GM23338 (cell line): ENCODE data around the gene NPAS2. TPM values are rescaled to one million over a fixed set of nuclear protein-coding genes. Genes with fewer than 3 reads are reported as not detected.
A peak's percentile ranks its signal among the peaks of the same experiment; 100 is the strongest.

Experiments
- ATAC-seq: fragments of 200-7000 bp; cut with Tn5 transposase; 3 replicates; pipeline ENCODE4 v1.9.1; 2020
- DNase-seq: peaks from one replicate; pipeline ENCODE4 v3.0.0-alpha.2; 2015; ENCODE audit warnings: low spot score
- H2AFZ ChIP-seq: fragments of 200-600 bp; sonication (generic); 2 replicates; pipeline ENCODE4 v1.8.0; 2016; ENCODE audit warnings: antibody characterized with exemption, mild to moderate bottlenecking, moderate library complexity
- H3F3A ChIP-seq: fragments of 200-600 bp; sonication (generic); replicated peaks from 2 replicates; pipeline ENCODE4 v1.8.0; 2017; ENCODE audit warnings: antibody characterized with exemption, mixed run types, low read depth
- H3K27ac ChIP-seq: fragments of 200-600 bp; sonication (generic); 2 replicates; pipeline ENCODE4 v1.6.1; 2016; ENCODE audit warnings: low read depth
- H3K27me3 ChIP-seq: fragments of 200-600 bp; sonication (generic); 2 replicates; pipeline ENCODE4 v1.8.0; 2016; ENCODE audit warnings: mild to moderate bottlenecking, mixed run types, moderate library complexity; ENCODE audit not compliant: insufficient read depth
- H3K36me3 ChIP-seq: fragments of 200-600 bp; sonication (generic); 2 replicates; pipeline ENCODE4 v1.8.0; 2016; ENCODE audit warnings: mild to moderate bottlenecking; ENCODE audit not compliant: insufficient read depth
- H3K4me1 ChIP-seq: fragments of 200-600 bp; sonication (generic); 2 replicates; pipeline ENCODE4 v1.8.0; 2016; ENCODE audit warnings: mild to moderate bottlenecking, moderate library complexity; ENCODE audit not compliant: insufficient read depth
- H3K4me2 ChIP-seq: fragments of 200-600 bp; sonication (generic); 2 replicates; pipeline ENCODE4 v1.7.1; 2017; ENCODE audit warnings: mixed run types
- H3K4me3 ChIP-seq: fragments of 200-600 bp; sonication (generic); 2 replicates; pipeline ENCODE4 v1.6.1; 2016; ENCODE audit warnings: mixed run types
- H3K79me2 ChIP-seq: fragments of 200-600 bp; sonication (generic); replicated peaks from 2 replicates; pipeline ENCODE4 v1.8.0; 2017; ENCODE audit warnings: mild to moderate bottlenecking; ENCODE audit not compliant: insufficient read depth
- H3K9me2 ChIP-seq: fragments of 200-600 bp; sonication (generic); 2 replicates; pipeline ENCODE4 v1.8.0; 2017; ENCODE audit not compliant: insufficient read depth
- H4K20me1 ChIP-seq: fragments of 200-600 bp; sonication (generic); replicated peaks from 2 replicates; pipeline ENCODE4 v1.8.0; 2017; ENCODE audit warnings: mild to moderate bottlenecking; ENCODE audit not compliant: insufficient read depth
- H3K27ac Mint-ChIP-seq: 2 replicates; pipeline ENCODE4 v1.8.0; 2020; ENCODE audit warnings: inconsistent platforms, mild to moderate bottlenecking, moderate library complexity, mixed read lengths
- H3K27me3 Mint-ChIP-seq: 3 replicates; pipeline ENCODE4 v1.8.0; 2022; ENCODE audit warnings: low read depth, mild to moderate bottlenecking, moderate library complexity, mixed read lengths, inconsistent platforms; ENCODE audit not compliant: insufficient read depth, poor library complexity
- H3K36me3 Mint-ChIP-seq: 3 replicates; pipeline ENCODE4 v1.8.0; 2021; ENCODE audit warnings: low read depth, mild to moderate bottlenecking, inconsistent platforms, moderate library complexity, mixed read lengths
- H3K4me1 Mint-ChIP-seq: 3 replicates; pipeline ENCODE4 v1.8.0; 2020; ENCODE audit warnings: mild to moderate bottlenecking, inconsistent platforms, mixed read lengths
- H3K4me3 Mint-ChIP-seq: 3 replicates; pipeline ENCODE4 v1.8.0; 2021; ENCODE audit warnings: moderate library complexity, mild to moderate bottlenecking, inconsistent platforms, mixed read lengths
- H3K9me3 Mint-ChIP-seq: 3 replicates; pipeline ENCODE4 v1.8.0; 2020; ENCODE audit warnings: moderate library complexity, mild to moderate bottlenecking, inconsistent platforms, mixed read lengths
- ETS1 ChIP-seq: IDR thresholded peaks from 2 replicates; pipeline ENCODE4 v1.6.1; 2016; ENCODE audit warnings: antibody characterized with exemption
- STAT1 ChIP-seq: IDR thresholded peaks from one replicate; pipeline ENCODE4 v1.6.1; 2016; ENCODE audit warnings: antibody characterized with exemption; ENCODE audit not compliant: unreplicated experiment
- ZNF462 ChIP-seq: fragments of 250-450 bp; sonication (Bioruptor Pico); IDR thresholded peaks from 2 replicates; pipeline ENCODE4 v1.5.0; 2020; ENCODE audit warnings: mild to moderate bottlenecking, moderate library complexity
- polyA plus RNA-seq: library from polyadenylated mRNA; unstranded; fragments of >200 nt; fragmentation: Nextera tagmentation; extraction: Ambion mirVana; gene quantifications from 2 replicates; pipeline ENCODE4 v1.2.1, GENCODE V29; 2016
- total RNA-seq: library from RNA; depleted of rRNA; stranded (reverse); fragments of >200 nt; shearing (Covaris generic); gene quantifications from 2 replicates; pipeline ENCODE4 v1.2.3, GENCODE V29; 2014

Gene NPAS2
- total and polyA plus RNA-seq, 2 experiments from 2014 or later = 0.56 to 1.1 TPM

- no peak for DNase-seq
- H2AFZ ChIP-seq = no peak overlapping the region
- no peaks in the 10 kb centered on the region for H3K36me3 ChIP-seq
- no peaks in the 10 kb centered on the region; the same call in 2 of the 3 replicates for H3K9me3 Mint-ChIP-seq
- no peak overlapping the region for H3K4me2 ChIP-seq
- H3K27me3 ChIP-seq = no peaks in the 10 kb centered on the region
- 0 out of 2 replicates have a peak overlapping the region, but pooled peaks have one; percentile 3 for H3K27ac Mint-ChIP-seq
- peaks cover 14% of the 10 kb centered on the region; the same call in 2 of the 3 replicates for H3K4me1 Mint-ChIP-seq
- H3K4me3 Mint-ChIP-seq = no peak overlapping the region
- TF ChIP-seq ETS1 = no peak
- no peak for TF ChIP-seq STAT1
- no peak for TF ChIP-seq ZNF462 (CRISPR knock-in tag)
- H3K27me3 Mint-ChIP-seq = peaks cover 7% of the 10 kb centered on the region
- H3K9me2 ChIP-seq = peaks cover 6% of the 10 kb centered on the region; the same call in 1 of the 2 replicates
- H3K79me2 ChIP-seq = no peaks in the 10 kb centered on the region
- no peak overlapping the region for H3K27ac ChIP-seq
- no peaks in the 10 kb centered on the region for H4K20me1 ChIP-seq
- no peaks in the 10 kb centered on the region for H3K4me1 ChIP-seq
- H3F3A ChIP-seq = no peaks in the 10 kb centered on the region
- H3K4me3 ChIP-seq = no peak overlapping the region
- ATAC-seq = no peak
- no peaks in the 10 kb centered on the region for H3K36me3 Mint-ChIP-seq
These were observed 75.5 kb downstream of the NPAS2 start for GRCh38 chr2:100895402-100895801.
